CD8-positive, alpha-beta memory T cell (primary cell): ENCODE measurements around the gene TFEC. TPM values are rescaled to one million over a fixed set of nuclear protein-coding genes. Genes with fewer than 3 reads are reported as not detected.

ENCODE experiments used
- CTCF ChIA-PET: fragments of 350-600 bp; sonication (Branson Sonifier 250); formaldehyde crosslinking; loops from one replicate; lab custom pipeline; 2021; ENCODE audit warnings: antibody characterized with exemption; lab: Charles Lee
- POLR2A ChIA-PET: fragments of 350-600 bp; sonication (Branson Sonifier 250); formaldehyde crosslinking; loops from one replicate; lab custom pipeline; 2021; ENCODE audit warnings: antibody characterized with exemption; lab: Charles Lee
- DNase-seq, 5 donors: peaks; one replicate each; pipeline versions ENCODE4 v3.0.0 to v3.0.0-alpha.2; 2020 to 2022; ENCODE audit warnings: mixed read lengths in 1 of 5
- H3K27ac ChIP-seq: one replicate; pipeline ENCODE4 v1.7.0; 2013; ENCODE audit warnings: low read depth, mild to moderate bottlenecking, low read length, moderate library complexity
- H3K27me3 ChIP-seq: 2 replicates; pipeline ENCODE4 v1.7.0; 2013; ENCODE audit warnings: low read length, mild to moderate bottlenecking; ENCODE audit not compliant: insufficient read depth, poor library complexity, severe bottlenecking
- H3K36me3 ChIP-seq: 2 replicates; pipeline ENCODE4 v1.7.0; 2013; ENCODE audit warnings: mild to moderate bottlenecking, low read length, moderate library complexity; ENCODE audit not compliant: insufficient read depth
- H3K4me1 ChIP-seq: 2 replicates; pipeline ENCODE4 v1.7.0; 2013; ENCODE audit warnings: mild to moderate bottlenecking, low read length, moderate library complexity; ENCODE audit not compliant: insufficient read depth
- H3K4me3 ChIP-seq: 2 replicates; pipeline ENCODE4 v1.7.0; 2013; ENCODE audit warnings: mild to moderate bottlenecking, low read length
- H3K9me3 ChIP-seq: 2 replicates; pipeline ENCODE4 v1.7.0; 2013; ENCODE audit warnings: mild to moderate bottlenecking, low read length
- H3K27ac Mint-ChIP-seq, 8 donors: one replicate each; pipeline ENCODE4 v1.8.0; 2020 to 2021; ENCODE audit warnings: mixed read lengths in 8 of 8, mild to moderate bottlenecking in 6 of 8, inconsistent platforms in 3 of 8, moderate library complexity in 3 of 8
- H3K27me3 Mint-ChIP-seq, 2 donors: one replicate each; pipeline ENCODE4 v1.8.0; 2020 to 2021; ENCODE audit warnings: mixed read lengths in 2 of 2, mild to moderate bottlenecking in 1 of 2, moderate library complexity in 1 of 2
- H3K36me3 Mint-ChIP-seq, 3 donors: one replicate each; pipeline ENCODE4 v1.8.0; 2020 to 2021; ENCODE audit warnings: mixed read lengths in 3 of 3, inconsistent platforms in 1 of 3, mild to moderate bottlenecking in 1 of 3
- H3K4me1 Mint-ChIP-seq, 3 donors: one replicate each; pipeline ENCODE4 v1.8.0; 2020 to 2021; ENCODE audit warnings: mixed read lengths in 3 of 3, inconsistent platforms in 1 of 3, mild to moderate bottlenecking in 1 of 3
- H3K4me3 Mint-ChIP-seq, 7 donors: one replicate each; pipeline ENCODE4 v1.8.0; 2020 to 2021; ENCODE audit warnings: mixed read lengths in 7 of 7, mild to moderate bottlenecking in 6 of 7, moderate library complexity in 4 of 7, inconsistent platforms in 2 of 7
- H3K9me3 Mint-ChIP-seq, 5 donors: one replicate each; pipeline ENCODE4 v1.8.0; 2020 to 2022; ENCODE audit warnings: mixed read lengths in 5 of 5, mild to moderate bottlenecking in 3 of 5, moderate library complexity in 2 of 5, inconsistent platforms in 1 of 5
- polyA plus RNA-seq: library from polyadenylated mRNA; unstranded; fragments of 300-500 nt; fragmentation: Illumina TruSeq; gene quantifications from one replicate; pipeline ENCODE4 v1.2.3, GENCODE V29; 2021
- total RNA-seq, 2 experiments: library from RNA; stranded (reverse); gene quantifications; one replicate each; pipeline ENCODE4 v1.2.3, GENCODE V29; 2021

The TFEC gene
- total and polyA plus RNA-seq, 3 experiments from 2014 or later: 0.35 to 0.39 TPM; not detected in 1

DNA sequence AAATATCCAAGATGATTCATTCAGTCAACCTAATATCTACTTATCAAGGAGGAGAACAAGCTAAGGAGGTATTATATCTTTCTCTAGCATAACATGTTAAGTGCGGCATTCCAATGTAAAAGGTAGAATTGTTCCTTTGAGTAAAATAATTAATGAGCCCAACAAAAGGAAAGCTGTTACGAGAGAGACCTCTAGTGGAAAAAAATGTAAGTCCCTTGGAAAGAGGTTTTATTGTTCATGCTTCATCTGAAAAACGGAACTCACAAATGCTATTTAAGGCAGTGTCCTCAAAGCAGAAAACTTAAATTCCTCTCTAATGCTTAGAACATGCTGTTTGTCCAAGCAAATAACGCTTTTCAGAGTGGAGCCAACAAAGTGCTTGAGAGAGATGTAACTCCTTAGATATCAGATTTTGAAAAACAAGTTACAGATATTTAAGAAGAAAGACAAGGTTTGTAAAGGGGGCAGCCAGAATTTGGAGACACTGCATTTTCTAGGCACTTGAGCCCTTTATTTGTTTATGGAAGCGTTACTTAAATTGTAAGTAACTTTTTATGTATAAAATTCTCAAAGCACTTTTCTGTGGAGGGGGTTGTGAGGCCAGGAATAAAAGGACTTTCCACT, 119.9 kb downstream of the TFEC start:
- H3K27ac ChIP-seq: no peak overlapping the region
- H3K4me3 ChIP-seq: no peak overlapping the region
- H3K27me3 ChIP-seq: no peaks in the 10 kb centered on the region
- Mint-ChIP-seq H3K4me1 (peaks cover 0 to 2% (median 0%) of the 10 kb centered on the region in 3 donors), H3K9me3 (no peaks in the 10 kb centered on the region), H3K27me3 (peaks cover 0 to 5% of the 10 kb centered on the region in 2 donors), H3K36me3 (no peaks in the 10 kb centered on the region), H3K4me3 (no peak overlapping the region), H3K27ac (no peak overlapping the region)
- POLR2A ChIA-PET: no interaction called here
- H3K9me3 ChIP-seq: no peaks in the 10 kb centered on the region
- DNase-seq: no peak
- CTCF ChIA-PET: no interaction called here
- no peaks in the 10 kb centered on the region for H3K4me1 ChIP-seq
- H3K36me3 ChIP-seq: no peaks in the 10 kb centered on the region

DNA sequence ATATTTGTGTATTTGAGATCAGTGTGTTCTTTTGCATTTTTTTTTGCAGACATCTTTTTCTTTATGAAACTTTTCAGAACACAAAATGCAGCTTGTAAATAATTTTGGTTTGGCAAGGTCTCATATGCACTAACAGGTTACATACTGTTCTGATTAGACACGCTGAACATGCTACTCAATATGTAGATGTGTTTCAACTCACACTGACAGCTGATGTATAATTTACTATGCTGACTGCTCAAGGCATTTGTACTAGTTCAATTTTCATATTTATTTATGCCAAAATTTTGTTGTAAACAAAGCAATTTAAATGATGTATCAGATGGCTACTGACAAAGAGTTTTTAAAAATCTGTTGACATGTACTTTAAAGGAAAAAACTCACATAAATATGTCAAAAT, 123.8 kb downstream of the TFEC start:
- POLR2A ChIA-PET: no interaction called here
- Mint-ChIP-seq H3K4me1 (peaks cover 0 to 2% (median 0%) of the 10 kb centered on the region in 3 donors), H3K9me3 (no peaks in the 10 kb centered on the region), H3K36me3 (no peaks in the 10 kb centered on the region), H3K27ac (no peak overlapping the region), H3K27me3 (peaks cover 0 to 5% of the 10 kb centered on the region in 2 donors), H3K4me3 (no peak overlapping the region)
- Histone ChIP-seq H3K9me3 (no peaks in the 10 kb centered on the region), H3K4me3 (no peak overlapping the region), H3K27ac (no peak overlapping the region), H3K27me3 (no peaks in the 10 kb centered on the region), H3K36me3 (no peaks in the 10 kb centered on the region), H3K4me1 (no peaks in the 10 kb centered on the region)
- CTCF ChIA-PET: no interaction called here
- DNase-seq: no peak

DNA sequence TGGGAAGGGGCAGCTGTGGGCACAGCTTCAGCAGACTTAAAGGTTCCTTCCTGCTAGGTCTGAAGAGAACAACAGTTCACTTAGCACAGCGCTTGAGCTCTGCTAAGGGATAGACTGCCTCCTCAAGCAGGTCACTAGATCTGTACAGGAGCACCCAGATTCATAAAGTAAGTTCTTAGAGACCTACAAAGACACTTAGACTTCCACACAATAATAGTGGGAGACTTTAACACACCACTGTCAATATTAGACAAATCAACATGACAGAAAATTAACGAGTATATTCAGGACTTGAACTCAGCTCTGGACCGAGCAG, 140.9 kb downstream of the TFEC start:
- CTCF ChIA-PET: no interaction called here
- Mint-ChIP-seq H3K36me3 (no peaks in the 10 kb centered on the region), H3K4me1 (no peaks in the 10 kb centered on the region), H3K9me3 (peaks cover 0 to 6% (median 4%) of the 10 kb centered on the region in 5 donors), H3K27me3 (no peaks in the 10 kb centered on the region), H3K27ac (no peak overlapping the region), H3K4me3 (no peak overlapping the region)
- Histone ChIP-seq H3K27me3 (no peaks in the 10 kb centered on the region), H3K4me3 (no peak overlapping the region), H3K36me3 (no peaks in the 10 kb centered on the region), H3K4me1 (no peaks in the 10 kb centered on the region), H3K27ac (no peak overlapping the region), H3K9me3 (no peaks in the 10 kb centered on the region)
- POLR2A ChIA-PET: no interaction called here
- DNase-seq: no peak

DNA sequence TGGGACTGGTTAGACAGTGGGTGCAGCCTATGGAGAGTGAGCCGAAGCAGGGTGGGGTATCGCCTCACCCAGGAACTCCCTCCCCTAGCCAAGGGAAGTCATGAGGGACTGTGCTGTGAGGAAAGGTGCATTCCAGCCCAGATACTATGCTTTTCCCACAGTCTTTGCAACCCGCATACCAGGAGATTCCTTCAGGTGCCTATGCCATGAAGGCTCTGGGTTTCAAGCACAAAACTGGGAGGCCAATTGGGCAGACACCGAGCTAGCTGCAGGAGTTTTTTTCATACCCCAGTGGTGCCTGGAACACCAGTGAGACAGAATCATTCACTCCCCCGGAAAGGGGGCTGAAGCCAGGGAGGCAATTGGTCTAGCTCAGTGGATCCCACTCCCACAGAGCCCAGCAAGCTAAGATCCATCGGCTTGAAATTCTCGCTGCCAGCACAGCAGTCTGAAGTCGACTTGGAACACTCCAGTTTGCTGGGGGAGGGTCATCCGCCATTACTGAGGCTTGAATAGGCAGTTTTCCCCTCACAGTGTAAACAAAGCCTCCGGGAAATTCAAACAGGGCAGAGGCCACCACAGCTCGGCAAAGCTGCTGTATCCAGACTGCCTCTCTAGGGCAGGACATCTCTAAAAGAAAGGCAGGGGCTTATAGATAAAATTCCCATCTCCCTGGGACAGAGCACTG, 141.4 kb downstream of the TFEC start:
- no peak overlapping the region for H3K27ac Mint-ChIP-seq
- Histone ChIP-seq H3K27ac (no peak overlapping the region), H3K36me3 (no peaks in the 10 kb centered on the region), H3K9me3 (no peaks in the 10 kb centered on the region), H3K4me1 (no peaks in the 10 kb centered on the region), H3K27me3 (no peaks in the 10 kb centered on the region), H3K4me3 (no peak overlapping the region)
- peaks cover 0 to under 1% of the 10 kb centered on the region in 2 donors for H3K27me3 Mint-ChIP-seq
- H3K4me1 Mint-ChIP-seq: no peaks in the 10 kb centered on the region
- POLR2A ChIA-PET: no interaction called here
- no peaks in the 10 kb centered on the region for H3K36me3 Mint-ChIP-seq
- peaks cover 0 to 6% (median 4%) of the 10 kb centered on the region in 5 donors for H3K9me3 Mint-ChIP-seq
- CTCF ChIA-PET: no interaction called here
- H3K4me3 Mint-ChIP-seq: no peak overlapping the region
- DNase-seq: no peak

DNA sequence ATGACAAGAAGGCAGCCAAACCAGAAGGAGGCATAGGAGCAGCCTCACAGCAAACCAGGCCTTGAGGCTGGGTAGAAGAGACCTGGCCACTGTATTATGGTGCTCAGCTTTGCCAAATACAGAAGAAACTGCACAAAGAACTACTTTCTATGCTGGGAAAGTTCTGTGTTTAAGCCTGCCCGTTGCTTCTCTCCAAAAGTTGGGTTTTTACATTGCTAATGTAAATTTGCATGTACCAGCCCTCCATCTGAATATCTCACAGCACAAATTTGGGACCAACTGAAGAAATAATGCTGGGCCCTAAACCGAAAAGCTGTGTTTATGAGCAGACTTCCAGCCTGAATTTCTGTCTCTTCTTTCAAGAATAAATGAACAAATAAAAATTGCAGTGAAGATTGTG, 145.0 kb downstream of the TFEC start:
- Histone ChIP-seq H3K4me3 (no peak overlapping the region), H3K4me1 (no peaks in the 10 kb centered on the region), H3K27ac (no peak overlapping the region), H3K27me3 (no peaks in the 10 kb centered on the region), H3K9me3 (no peaks in the 10 kb centered on the region), H3K36me3 (no peaks in the 10 kb centered on the region)
- CTCF ChIA-PET: no interaction called here
- H3K9me3 Mint-ChIP-seq: peaks cover 0 to 6% (median 4%) of the 10 kb centered on the region in 5 donors
- H3K27me3 Mint-ChIP-seq: peaks cover 0 to 2% of the 10 kb centered on the region in 2 donors
- POLR2A ChIA-PET: no interaction called here
- no peak for DNase-seq
- no peak overlapping the region for H3K27ac Mint-ChIP-seq
- no peaks in the 10 kb centered on the region for H3K4me1 Mint-ChIP-seq
- no peaks in the 10 kb centered on the region for H3K36me3 Mint-ChIP-seq
- no peak overlapping the region for H3K4me3 Mint-ChIP-seq

Other genes starting within 250 kb of the TFEC start
- gene TES, start 179.8 kb upstream of the TFEC start, total RNA-seq: 10 to 100 TPM; 58.4 to 59.0 TPM
- gene TES, start 179.8 kb upstream of the TFEC start, polyA plus RNA-seq: 193 TPM